ENCODE data around the gene STYK1. TPM values are rescaled to one million over a fixed set of nuclear protein-coding genes. Genes with fewer than 3 reads are reported as not detected.
A peak's percentile ranks its signal among the peaks of the same experiment; 100 is the strongest.
"Not testable (repeated sequence)": the region's sequence is repeated elsewhere in the genome, so short reads cannot be mapped to it uniquely, and the experiment has no call there.

STYK1 gene
- total RNA-seq, 1 donor from 2014 or later: 11.4 TPM

DNA sequence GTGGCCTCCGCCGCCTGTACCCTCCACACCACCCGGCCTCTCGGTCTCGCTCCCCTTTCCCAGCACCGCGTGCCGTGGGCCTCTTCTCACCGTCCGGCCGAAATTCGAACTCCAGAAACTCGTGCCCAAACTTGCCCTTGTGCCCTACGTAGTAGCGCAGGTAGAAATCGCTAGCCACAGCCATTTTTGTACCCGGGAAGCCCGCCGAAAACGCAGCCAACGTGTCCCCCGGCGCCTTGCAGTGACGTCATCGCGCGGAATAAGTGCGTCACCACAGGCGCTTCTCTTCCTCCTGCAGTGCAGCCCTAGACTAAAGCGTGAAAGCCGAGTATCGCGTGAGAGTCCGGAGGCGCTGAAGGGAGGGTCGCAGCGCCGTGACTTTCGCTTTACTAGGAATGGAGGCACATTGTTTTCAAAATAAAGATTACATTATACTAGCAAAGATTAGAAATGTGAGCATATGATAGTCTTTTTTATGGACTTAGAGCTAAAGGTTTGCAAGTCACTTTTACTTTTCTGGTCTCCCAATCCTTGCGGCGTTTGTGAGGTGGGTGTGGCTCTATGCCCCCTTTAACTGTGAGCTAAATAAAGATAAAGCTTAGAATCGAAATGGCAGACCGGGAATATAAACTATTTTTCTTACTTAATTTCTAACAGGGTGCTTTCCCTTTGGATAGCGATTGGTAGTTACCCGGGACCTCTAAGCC lies 60.4 kb downstream of the STYK1 start, which contains the start of gene MAGOHB:
Gene MAGOHB, minus strand, starts transcription at position 261 of the 707 bp plus-strand sequence. Its CDS starts 77 bp downstream, at position 184.
- Mint-ChIP-seq H3K9me3 (ENCODE audit: unreplicated experiment) (no peaks in the 10 kb centered on the region), H3K27ac (ENCODE audit: unreplicated experiment) (peak within 1 kb of the TSS; percentile 99), H3K4me3 (ENCODE audit: unreplicated experiment) (peak within 1 kb of the TSS; percentile 99), H3K4me1 (ENCODE audit: unreplicated experiment) (peaks cover 15% of the 10 kb centered on the region), H3K36me3 (ENCODE audit: low read depth, unreplicated experiment) (peaks cover 4% of the 10 kb centered on the region), H3K27me3 (ENCODE audit: unreplicated experiment) (peaks cover 8% of the 10 kb centered on the region)
- TF ChIP-seq, protein P1, sequence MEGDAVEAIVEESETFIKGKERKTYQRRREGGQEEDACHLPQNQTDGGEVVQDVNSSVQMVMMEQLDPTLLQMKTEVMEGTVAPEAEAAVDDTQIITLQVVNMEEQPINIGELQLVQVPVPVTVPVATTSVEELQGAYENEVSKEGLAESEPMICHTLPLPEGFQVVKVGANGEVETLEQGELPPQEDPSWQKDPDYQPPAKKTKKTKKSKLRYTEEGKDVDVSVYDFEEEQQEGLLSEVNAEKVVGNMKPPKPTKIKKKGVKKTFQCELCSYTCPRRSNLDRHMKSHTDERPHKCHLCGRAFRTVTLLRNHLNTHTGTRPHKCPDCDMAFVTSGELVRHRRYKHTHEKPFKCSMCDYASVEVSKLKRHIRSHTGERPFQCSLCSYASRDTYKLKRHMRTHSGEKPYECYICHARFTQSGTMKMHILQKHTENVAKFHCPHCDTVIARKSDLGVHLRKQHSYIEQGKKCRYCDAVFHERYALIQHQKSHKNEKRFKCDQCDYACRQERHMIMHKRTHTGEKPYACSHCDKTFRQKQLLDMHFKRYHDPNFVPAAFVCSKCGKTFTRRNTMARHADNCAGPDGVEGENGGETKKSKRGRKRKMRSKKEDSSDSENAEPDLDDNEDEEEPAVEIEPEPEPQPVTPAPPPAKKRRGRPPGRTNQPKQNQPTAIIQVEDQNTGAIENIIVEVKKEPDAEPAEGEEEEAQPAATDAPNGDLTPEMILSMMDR (IDR thresholded peaks at IDR 0.05; ENCODE audit: unreplicated experiment): no peak
- DNase-seq (ENCODE audit: low spot score): peak; percentile 99

DNA sequence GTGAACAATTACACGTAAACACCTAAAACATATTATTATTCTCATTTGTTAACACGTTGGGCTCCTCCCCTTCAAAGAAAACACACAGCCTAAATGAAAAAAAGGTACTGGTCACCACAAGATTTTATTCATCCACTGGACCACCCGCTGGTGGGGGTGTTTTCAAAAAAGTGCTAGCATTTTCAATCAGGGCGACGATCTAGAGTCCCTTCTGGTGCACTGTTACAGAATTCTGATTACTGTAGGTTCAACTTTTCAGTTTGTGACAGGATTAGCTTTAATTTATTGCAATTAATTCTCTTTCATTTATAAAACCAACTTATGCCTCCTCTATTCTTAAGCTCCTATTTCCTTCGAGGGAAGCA lies 60.9 kb downstream of the STYK1 start:
- Mint-ChIP-seq H3K36me3 (ENCODE audit: low read depth, unreplicated experiment) (peaks cover 4% of the 10 kb centered on the region), H3K4me3 (ENCODE audit: unreplicated experiment) (peak overlapping the region; percentile 99), H3K27ac (ENCODE audit: unreplicated experiment) (peak overlapping the region; percentile 99), H3K4me1 (ENCODE audit: unreplicated experiment) (peaks cover 15% of the 10 kb centered on the region), H3K9me3 (ENCODE audit: unreplicated experiment) (no peaks in the 10 kb centered on the region), H3K27me3 (ENCODE audit: unreplicated experiment) (peaks cover 8% of the 10 kb centered on the region)
- no peak for DNase-seq (ENCODE audit: low spot score)
- TF ChIP-seq, protein P1 (IDR thresholded peaks at IDR 0.05; ENCODE audit: unreplicated experiment): no peak

DNA sequence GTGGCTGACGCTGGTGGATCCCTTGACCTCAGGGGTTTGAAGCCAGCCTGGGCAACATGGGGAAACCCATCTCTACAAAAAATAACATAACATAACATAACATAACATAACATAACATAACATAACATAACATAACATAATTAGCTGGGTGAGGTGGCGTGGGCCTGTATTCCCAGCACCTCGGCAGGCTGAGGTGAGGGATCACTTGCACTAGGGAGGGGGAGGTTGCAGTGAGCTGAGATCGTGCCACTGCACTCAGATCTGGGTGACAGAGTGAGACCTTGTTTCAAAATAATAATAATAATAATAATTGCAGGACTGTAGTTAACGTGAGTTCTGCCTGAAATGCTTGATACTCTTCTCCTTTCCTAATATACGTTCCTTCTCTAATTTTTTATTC lies 61.7 kb downstream of the STYK1 start:
- peaks cover 4% of the 10 kb centered on the region for H3K36me3 Mint-ChIP-seq (ENCODE audit: low read depth, unreplicated experiment)
- no peak overlapping the region for H3K4me3 Mint-ChIP-seq (ENCODE audit: unreplicated experiment)

DNA sequence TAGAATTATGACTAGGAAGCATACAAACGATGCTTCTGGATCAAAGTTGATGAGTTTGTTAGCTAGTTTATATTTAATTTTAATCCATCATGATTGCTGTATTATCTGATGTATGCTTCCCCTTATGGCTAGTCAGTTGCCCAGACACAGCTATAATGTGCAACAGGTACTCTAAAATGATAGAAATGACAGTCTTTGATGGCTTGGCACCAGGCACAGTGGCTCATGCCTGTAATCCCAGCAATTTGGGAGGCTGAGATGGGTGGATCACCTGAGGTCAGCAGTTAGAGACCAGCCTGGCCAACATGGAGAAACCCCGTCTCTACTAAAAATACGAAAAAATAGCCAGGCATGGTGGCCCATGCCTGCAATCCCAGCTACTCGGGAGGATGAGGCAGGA lies 62.6 kb downstream of the STYK1 start:
- H3K36me3 Mint-ChIP-seq (ENCODE audit: low read depth, unreplicated experiment); DNase-seq (ENCODE audit: low spot score); H3K9me3 Mint-ChIP-seq (ENCODE audit: unreplicated experiment); H3K27me3 Mint-ChIP-seq (ENCODE audit: unreplicated experiment); H3K4me3 Mint-ChIP-seq (ENCODE audit: unreplicated experiment); H3K27ac Mint-ChIP-seq (ENCODE audit: unreplicated experiment): not testable (repeated sequence)
- H3K4me1 Mint-ChIP-seq (ENCODE audit: unreplicated experiment): peaks cover 15% of the 10 kb centered on the region

More for the DNA sequence above, 61.7 kb downstream of the STYK1 start:
- peaks cover 8% of the 10 kb centered on the region for H3K27me3 Mint-ChIP-seq (ENCODE audit: unreplicated experiment)
- TF ChIP-seq, protein P1 (IDR thresholded peaks at IDR 0.05; ENCODE audit: unreplicated experiment): no peak
- H3K27ac Mint-ChIP-seq (ENCODE audit: unreplicated experiment): no peak overlapping the region
- H3K9me3 Mint-ChIP-seq (ENCODE audit: unreplicated experiment): no peaks in the 10 kb centered on the region
- H3K4me1 Mint-ChIP-seq (ENCODE audit: unreplicated experiment): peaks cover 15% of the 10 kb centered on the region
- no peak for DNase-seq (ENCODE audit: low spot score)

DNA sequence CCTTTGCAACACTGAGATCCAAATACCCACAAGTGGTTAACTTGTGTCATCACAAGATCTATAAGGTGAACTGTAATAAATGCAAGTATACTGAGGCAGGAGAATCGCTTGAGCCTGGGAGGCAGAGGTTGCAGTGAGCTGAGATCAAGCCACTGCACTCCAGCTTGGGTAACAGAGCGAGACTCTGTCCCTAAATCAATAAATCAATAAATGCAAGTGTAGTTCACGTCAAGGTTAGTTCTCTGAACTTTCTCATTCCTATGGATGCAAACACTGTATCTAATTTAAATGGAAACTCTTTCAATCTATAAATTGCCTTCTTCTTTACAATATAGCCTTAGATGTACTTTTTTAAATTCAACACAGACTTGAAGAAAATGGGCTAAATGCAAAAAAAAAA lies 63.7 kb downstream of the STYK1 start:
- Mint-ChIP-seq H3K4me3 (ENCODE audit: unreplicated experiment) (no peak overlapping the region), H3K27me3 (ENCODE audit: unreplicated experiment) (peaks cover 8% of the 10 kb centered on the region), H3K36me3 (ENCODE audit: low read depth, unreplicated experiment) (peaks cover 4% of the 10 kb centered on the region), H3K4me1 (ENCODE audit: unreplicated experiment) (peaks cover 15% of the 10 kb centered on the region), H3K9me3 (ENCODE audit: unreplicated experiment) (no peaks in the 10 kb centered on the region), H3K27ac (ENCODE audit: unreplicated experiment) (no peak overlapping the region)
- DNase-seq (ENCODE audit: low spot score): no peak
- TF ChIP-seq, protein P1 (IDR thresholded peaks at IDR 0.05; ENCODE audit: unreplicated experiment): no peak

Data from endothelial cell (in vitro differentiated cells).